Heart left ventricle (tissue), 13 donors: ENCODE measurements around the gene GRWD1.

ENCODE experiments used
- CTCF ChIP-seq, 12 donors: fragments of 200-600 bp; sonication (generic) in 4 of 12; IDR thresholded peaks; one replicate each; pipeline versions ENCODE4 v1.5.0 to v1.8.0; 2018 to 2022; ENCODE audit warnings: antibody characterized with exemption in 12 of 12, mild to moderate bottlenecking in 5 of 12
- POLR2A ChIP-seq, 2 donors: fragments of 450-650 bp; IDR thresholded peaks; one replicate each; pipeline ENCODE4 v1.6.1; 2017; ENCODE audit warnings: antibody characterized with exemption in 2 of 2, mild to moderate bottlenecking in 2 of 2, moderate library complexity in 2 of 2
- donor health status: ischemic (EF 13 %, LVEDD 7.1; RV severe dilation, severe dysfunction).
- donor health status: DM: no; HTN: yes; CAD: no.
- donor health status: DM: no; HTN: no; CAD: no.
- donor health status: ischemic (EF 25% LVEDD 6.9; RV normal size, moderate dysfunction).
- donor health status: ischemic (EF 25% LVEDD 5.7; RV mildly dilated, moderate dysfunction).
- donor health status: ischemic (EF 35%, LVEDD 5.7; RV mildly dilated, moderate dysfunction).
- donor health status: nonischemic (EF 11% LVEDD 7.7; RV severe dilation, severe dysfunction).
- donor health status: DM: yes; HTN: yes; CAD: no.
- donor health status: PGD.
- donor health status: ischemic (EF 29% LVEDD 5.4; RV normal size, mild dysfunction).
- donor health status: nonischemic (EF 23%, LVEDD 6.1; RV moderate dilation, normal function).

- TF ChIP-seq POLR2A (IDR thresholded peaks at IDR 0.05) (no peak), CTCF (IDR thresholded peaks at IDR 0.05) (no peak)
These were observed 49.6 kb downstream of the GRWD1 start for GRCh38 chr19:48495396-48495795.
